ENCODE results near the gene POLE. TPM values are rescaled to one million over a fixed set of nuclear protein-coding genes. Genes with fewer than 3 reads are reported as not detected.

POLE gene
- total RNA-seq, 1 donor from 2014 or later = 44.7 TPM

- TF ChIP-seq CTCF (IDR thresholded peaks at IDR 0.05) = no peak
- H3K27me3 Mint-ChIP-seq (ENCODE audit: low read depth) = peaks cover 25% of the 10 kb centered on the region
- H3K4me1 Mint-ChIP-seq (ENCODE audit: low read depth) = peaks cover 13% of the 10 kb centered on the region
- H3K4me3 Mint-ChIP-seq (ENCODE audit: unreplicated experiment) = no peak overlapping the region
- no peak overlapping the region for H3K27ac Mint-ChIP-seq (ENCODE audit: unreplicated experiment)
- no peaks in the 10 kb centered on the region for H3K36me3 Mint-ChIP-seq (ENCODE audit: low read depth)
- no peak for DNase-seq (ENCODE audit: low spot score)
- H3K9me3 Mint-ChIP-seq (ENCODE audit: low read depth) = peaks cover 4% of the 10 kb centered on the region
Observed at GRCh38 chr12:132615579-132616038, 71.5 kb downstream of the POLE start.

- H3K27me3 Mint-ChIP-seq (ENCODE audit: low read depth) = peaks cover 29% of the 10 kb centered on the region
- H3K36me3 Mint-ChIP-seq (ENCODE audit: low read depth) = no peaks in the 10 kb centered on the region
- no peak overlapping the region for H3K4me3 Mint-ChIP-seq (ENCODE audit: unreplicated experiment)
- H3K9me3 Mint-ChIP-seq (ENCODE audit: low read depth) = peaks cover 4% of the 10 kb centered on the region
- peaks cover 19% of the 10 kb centered on the region for H3K4me1 Mint-ChIP-seq (ENCODE audit: low read depth)
- no peak overlapping the region for H3K27ac Mint-ChIP-seq (ENCODE audit: unreplicated experiment)
- no peak for DNase-seq (ENCODE audit: low spot score)
- peak; percentile 95 for TF ChIP-seq CTCF (IDR thresholded peaks at IDR 0.05)
Observed at GRCh38 chr12:132614861-132615578, 72.1 kb downstream of the POLE start.

- no peak for TF ChIP-seq CTCF (IDR thresholded peaks at IDR 0.05)
- H3K36me3 Mint-ChIP-seq (ENCODE audit: low read depth) = no peaks in the 10 kb centered on the region
- DNase-seq (ENCODE audit: low spot score) = no peak
- H3K27ac Mint-ChIP-seq (ENCODE audit: unreplicated experiment) = no peak overlapping the region
- H3K27me3 Mint-ChIP-seq (ENCODE audit: low read depth) = peaks cover 32% of the 10 kb centered on the region
- H3K4me3 Mint-ChIP-seq (ENCODE audit: unreplicated experiment) = no peak overlapping the region
- H3K4me1 Mint-ChIP-seq (ENCODE audit: low read depth) = peaks cover 19% of the 10 kb centered on the region
- peaks cover 4% of the 10 kb centered on the region for H3K9me3 Mint-ChIP-seq (ENCODE audit: low read depth)
Observed at GRCh38 chr12:132614029-132614428, 73.1 kb downstream of the POLE start.

- no peak overlapping the region for H3K4me3 Mint-ChIP-seq (ENCODE audit: unreplicated experiment)
- no peak for TF ChIP-seq CTCF (IDR thresholded peaks at IDR 0.05)
- DNase-seq (ENCODE audit: low spot score) = no peak
- H3K27ac Mint-ChIP-seq (ENCODE audit: unreplicated experiment) = no peak overlapping the region
- peaks cover 12% of the 10 kb centered on the region for H3K4me1 Mint-ChIP-seq (ENCODE audit: low read depth)
- H3K9me3 Mint-ChIP-seq (ENCODE audit: low read depth) = peaks cover 4% of the 10 kb centered on the region
- H3K36me3 Mint-ChIP-seq (ENCODE audit: low read depth) = no peaks in the 10 kb centered on the region
- peaks cover 41% of the 10 kb centered on the region for H3K27me3 Mint-ChIP-seq (ENCODE audit: low read depth)
Observed at GRCh38 chr12:132611620-132612019, 75.5 kb downstream of the POLE start.

GRCh38 chr12:132610866-132611602 lies 76.1 kb downstream of the POLE start:
- Mint-ChIP-seq H3K4me3 (ENCODE audit: unreplicated experiment) (no peak overlapping the region), H3K36me3 (ENCODE audit: low read depth) (no peaks in the 10 kb centered on the region), H3K27ac (ENCODE audit: unreplicated experiment) (no peak overlapping the region), H3K4me1 (ENCODE audit: low read depth) (peaks cover 12% of the 10 kb centered on the region), H3K9me3 (ENCODE audit: low read depth) (peaks cover 4% of the 10 kb centered on the region), H3K27me3 (ENCODE audit: low read depth) (peaks cover 45% of the 10 kb centered on the region)
- TF ChIP-seq CTCF (IDR thresholded peaks at IDR 0.05) = no peak
- no peak for DNase-seq (ENCODE audit: low spot score)

All from chondrocyte (in vitro differentiated cells).